GM12878 (cell line): ENCODE measurements around the gene CACNA2D2. TPM values are rescaled to one million over a fixed set of nuclear protein-coding genes. Genes with fewer than 3 reads are reported as not detected.

Source experiments
- ATAC-seq: fragments of 200-7000 bp; cut with Tn5 transposase; 3 replicates; pipeline ENCODE4 v1.9.1; 2020; ENCODE audit warnings: mild to moderate bottlenecking, moderate library complexity
- BruUV-seq: library from RNA; stranded (reverse); fragments of 400-500 nt; replicated peaks from 2 replicates; lab custom pipeline; 2021; lab: Mats Ljungman, UMichigan
- CTCF ChIA-PET: fragments of 300-600 bp; sonication (Branson Sonifier 250); formaldehyde crosslinking; extraction: SDS; loops from one replicate; lab custom pipeline; 2021; ENCODE audit warnings: inconsistent platforms; lab: Yijun Ruan, JAX
- POLR2A ChIA-PET: fragments of 350-600 bp; formaldehyde crosslinking; extraction: SDS; loops from one replicate; lab custom pipeline; 2021; ENCODE audit warnings: inconsistent platforms; lab: Charles Lee
- RAD21 ChIA-PET: fragments of 300-600 bp; sonication (Branson Sonifier 250); formaldehyde crosslinking; loops from one replicate; lab custom pipeline; 2023; ENCODE audit warnings: antibody characterized with exemption; ENCODE audit not compliant: unreplicated experiment; lab: Charles Lee
- SMC1A ChIA-PET: fragments of 300-600 bp; sonication (Branson Sonifier 250); formaldehyde crosslinking; loops from one replicate; lab custom pipeline; 2023; ENCODE audit not compliant: unreplicated experiment, uncharacterized antibody; lab: Charles Lee
- DNase-seq: peaks from one replicate; pipeline ENCODE4 v3.0.0-alpha.2; 2011; ENCODE audit warnings: low read depth, low spot score
- FAIRE-seq: peaks from 3 replicates; lab custom pipeline; 2011; peaks lifted over from hg19 to GRCh38; lab: Jason Lieb, UNC
- H2AFZ ChIP-seq: 2 replicates; pipeline ENCODE4 v1.6.0; 2011; ENCODE audit warnings: low read depth, low read length, control low read depth; ENCODE audit not compliant: control insufficient read depth
- H3K27ac ChIP-seq: 2 replicates; pipeline ENCODE4 v1.5.1; 2011; ENCODE audit warnings: control low read depth; ENCODE audit not compliant: control insufficient read depth, insufficient read depth
- H3K27me3 ChIP-seq, 2 experiments: replicated peaks in 1 of 2; 2 replicates each; pipeline versions ENCODE4 v1.6.0 to v1.6.1; 2011; ENCODE audit warnings: low read length in 1 of 2; ENCODE audit not compliant: control insufficient read depth in 2 of 2, insufficient read depth in 2 of 2
- H3K36me3 ChIP-seq, 2 experiments: 2 replicates each; pipeline ENCODE4 v1.5.1; 2011; ENCODE audit warnings: low read length in 1 of 2; ENCODE audit not compliant: control insufficient read depth in 2 of 2, insufficient read depth in 2 of 2
- H3K4me1 ChIP-seq: 2 replicates; pipeline ENCODE4 v1.6.1; 2011; ENCODE audit warnings: mild to moderate bottlenecking, low read length, moderate library complexity, mixed read lengths; ENCODE audit not compliant: control insufficient read depth, insufficient read depth
- H3K4me2 ChIP-seq: 2 replicates; pipeline ENCODE4 v1.6.0; 2011; ENCODE audit warnings: control low read depth; ENCODE audit not compliant: control insufficient read depth, insufficient read depth
- H3K4me3 ChIP-seq: fragments of 200-600 bp; sonication (generic); 2 replicates; pipeline ENCODE4 v1.5.1; 2016
- H3K79me2 ChIP-seq: 2 replicates; pipeline ENCODE4 v1.6.0; 2011; ENCODE audit warnings: low read length; ENCODE audit not compliant: control insufficient read depth, insufficient read depth
- H3K9ac ChIP-seq: 2 replicates; pipeline ENCODE4 v1.8.0; 2011; ENCODE audit warnings: low read length, control low read depth, mixed read lengths; ENCODE audit not compliant: control insufficient read depth, insufficient read depth
- H3K9me3 ChIP-seq: replicated peaks from 3 replicates; pipeline ENCODE4 v1.5.1; 2011; ENCODE audit warnings: mild to moderate bottlenecking, low read length; ENCODE audit not compliant: control insufficient read depth, insufficient read depth
- H4K20me1 ChIP-seq: 2 replicates; pipeline ENCODE4 v1.6.0; 2011; ENCODE audit not compliant: control insufficient read depth, insufficient read depth
- CBFB ChIP-seq: IDR thresholded peaks from 2 replicates; pipeline ENCODE4 v1.6.1; 2016; ENCODE audit warnings: antibody characterized with exemption, low read depth
- E2F8 ChIP-seq: fragments of 450-650 bp; IDR thresholded peaks from 2 replicates; pipeline ENCODE4 v1.6.1; 2018; ENCODE audit warnings: mild to moderate bottlenecking, low read depth, moderate library complexity; ENCODE audit not compliant: partially characterized antibody
- EGR1 ChIP-seq, 2 experiments: IDR thresholded peaks; 1 replicate in 1 of 2; 2 replicates in 1 of 2; pipeline ENCODE4 v1.6.1; 2011 to 2012; ENCODE audit warnings: low read depth in 2 of 2, low read length in 2 of 2, borderline replicate concordance in 1 of 2, mild to moderate bottlenecking in 1 of 2, moderate library complexity in 1 of 2
- MYB ChIP-seq: fragments of 150-350 bp; IDR thresholded peaks from 2 replicates; pipeline ENCODE4 v1.6.1; 2014; ENCODE audit warnings: mild to moderate bottlenecking, low read depth, low read length, borderline replicate concordance
- NFYA ChIP-seq: IDR thresholded peaks from 2 replicates; pipeline ENCODE4 v1.6.1; 2011; ENCODE audit warnings: low read depth, mild to moderate bottlenecking, low read length, improper control_type of control experiment, borderline replicate concordance
- NR2C1 ChIP-seq: fragments of 450-650 bp; IDR thresholded peaks from 2 replicates; pipeline ENCODE4 v1.6.1; 2017; ENCODE audit warnings: antibody characterized with exemption, mild to moderate bottlenecking, moderate library complexity
- PBX3 ChIP-seq: IDR thresholded peaks from 2 replicates; pipeline ENCODE4 v1.6.1; 2011; ENCODE audit warnings: mild to moderate bottlenecking, low read depth, low read length, moderate library complexity; ENCODE audit not compliant: insufficient replicate concordance
- SP1 ChIP-seq: IDR thresholded peaks from one replicate; pipeline ENCODE4 v1.6.1; 2011; ENCODE audit warnings: low read depth, low read length
- USF1 ChIP-seq: IDR thresholded peaks from 2 replicates; pipeline ENCODE4 v1.6.1; 2011; ENCODE audit warnings: borderline replicate concordance, low read depth, mild to moderate bottlenecking, moderate library complexity, mixed read lengths, low read length; ENCODE audit not compliant: insufficient read depth; ENCODE audit errors: extremely low read length
- WGBS: methylation state at CpG from one replicate; pipeline ENCODE4 v1.1.6; 2016; ENCODE audit warnings: low lambda C conversion rate; ENCODE audit not compliant: insufficient replicate concordance, insufficient coverage; ENCODE audit errors: missing lambda C conversion rate; 5-methylcytosine and 5-hydroxymethylcytosine counted together
- in situ Hi-C: fragments of 300-500 bp; cut with MboI; formaldehyde crosslinking; loops from 9 replicates; pipeline ENCODE4 v1.14.3; 2018; ENCODE audit warnings: mixed read lengths
- intact Hi-C: fragments of 100-400 bp; cut with micrococcal nuclease; formaldehyde crosslinking; loops from one replicate; pipeline ENCODE4 v1.14.2; 2022; ENCODE audit not compliant: unreplicated experiment
- polyA plus RNA-seq, 11 experiments: library from polyadenylated mRNA; depleted of rRNA in 4 of 11; unstranded in 6 of 11; stranded (reverse) in 5 of 11; fragments of >200 nt; fragmentation: Nextera tagmentation in 4 of 11; fragmentation: Illumina TruSeq in 1 of 11; extraction: Ambion mirVana in 4 of 11; extraction: Trizol in 1 of 11; gene quantifications; 1 replicate in 1 of 11; 2 replicates in 10 of 11; pipeline versions ENCODE4 v1.2.1 to v1.2.3, GENCODE V29; 2011 to 2016; ENCODE audit warnings: inconsistent platforms in 2 of 11, missing spikeins in 2 of 11, low read depth in 1 of 11
- total RNA-seq, 4 experiments: library from RNA; depleted of rRNA in 3 of 4; stranded (reverse); fragments of >200 nt in 3 of 4; fragmentation: Illumina TruSeq in 1 of 4; extraction: Trizol in 1 of 4; gene quantifications; 2 replicates each; pipeline versions ENCODE4 v1.2.1 to v1.2.3, GENCODE V29; 2013 to 2021

The CACNA2D2 gene
- total and polyA plus RNA-seq, 10 of the 15 experiments (the other 5 are each of a cell fraction or from before 2014, with no cell fraction given), result 0.03 to 0.07 TPM; not detected in 8

- TF ChIP-seq MYB (no peak), NFYA (no peak), USF1 (peak; percentile 81), PBX3 (no peak)
Observed at GRCh38 chr3:50320853-50321335, 182.5 kb downstream of the CACNA2D2 start (continued).

- 95% methylated on average over 29 of the region's 29 CpGs for WGBS
- Histone ChIP-seq H3K27me3 (no peaks in the 10 kb centered on the region), H4K20me1 (no peaks in the 10 kb centered on the region), H3K4me2 (peak overlapping the region; percentile 64), H3K9me3 (no peaks in the 10 kb centered on the region), H3K36me3 (peaks cover 0 to 2% of the 10 kb centered on the region in 2 experiments; a peak in 2 of 4 replicates), H3K9ac (peak overlapping the region; percentile 83), H3K79me2 (peaks cover 5% of the 10 kb centered on the region), H3K4me3 (peak overlapping the region; percentile 70), H2AFZ (no peak overlapping the region; the same call in 1 of the 2 replicates), H3K27ac (peak overlapping the region; percentile 88; the same call in 1 of the 2 replicates), H3K4me1 (peaks cover 23% of the 10 kb centered on the region)
- CTCF ChIA-PET, result interaction anchor here (0.7 to 5.1 kb wide), 5 partner anchors 8 to 99 kb away, joined by 3 to 72 read pairs (median 4); partner anchors contain the start of genes RASSF1 and TUSC2
- TSS peak; percentile 28 for BruUV-seq
- SMC1A ChIA-PET, result interaction anchor here (1.5 kb wide), 1 partner anchor 16 kb away, joined by 4 read pairs; no protein-coding TSS in a partner anchor
- intact Hi-C loops (no loop called here), in situ Hi-C loops (no loop called here)
- POLR2A ChIA-PET, result interaction anchor here (0.7 to 2.0 kb wide), 3 partner anchors 16 to 27 kb away, joined by 3 to 12 read pairs (median 3); partner anchors contain the start of genes HYAL3, IFRD2 and NAA80
- FAIRE-seq (no peak), ATAC-seq (no peak), DNase-seq (no peak)
- RAD21 ChIA-PET, result interaction anchor here (0.7 to 1.6 kb wide), 3 partner anchors 17 to 231 kb away, joined by 3 to 6 read pairs (median 3); partner anchors contain the start of genes HYAL3, NAA80 and RBM5
- TF ChIP-seq E2F8, result no peak
- no peak for TF ChIP-seq NR2C1
- no peak for TF ChIP-seq EGR1 (IDR thresholded peaks at IDR 0.05; ENCODE audit: borderline replicate concordance in 1 of 2, low read depth in 2 of 2, low read length in 2 of 2)
- TF ChIP-seq CBFB, result no peak
- no peak for TF ChIP-seq SP1
Observed at GRCh38 chr3:50319894-50320625, 183.4 kb downstream of the CACNA2D2 start.
